Colonic mucosa (tissue), 4 donors: Measurements from ENCODE around the gene TMCC3. TPM values are rescaled to one million over a fixed set of nuclear protein-coding genes. Genes with fewer than 3 reads are reported as not detected.

Experiments used
- DNase-seq: peaks from one replicate; pipeline ENCODE4 v3.0.0-alpha.2; 2020
- H3K27ac ChIP-seq: fragments of 200-600 bp; one replicate; pipeline ENCODE4 v1.8.0; 2021
- H3K27me3 ChIP-seq: fragments of 200-600 bp; one replicate; pipeline ENCODE4 v1.8.0; 2021
- H3K36me3 ChIP-seq: fragments of 200-600 bp; one replicate; pipeline ENCODE4 v1.8.0; 2021
- H3K4me1 ChIP-seq: fragments of 200-600 bp; one replicate; pipeline ENCODE4 v1.8.0; 2021; ENCODE audit warnings: mild to moderate bottlenecking
- H3K4me3 ChIP-seq: fragments of 200-600 bp; one replicate; pipeline ENCODE4 v1.8.0; 2021
- H3K9ac ChIP-seq, 2 donors: one replicate each; pipeline ENCODE4 v1.7.0; 2013; ENCODE audit warnings: control low read depth in 2 of 2, low read depth in 2 of 2, low read length in 2 of 2
- H3K9me3 ChIP-seq: fragments of 200-600 bp; one replicate; pipeline ENCODE4 v1.8.0; 2021
- CTCF ChIP-seq: fragments of 200-600 bp; IDR thresholded peaks from one replicate; pipeline ENCODE4 v1.8.0; 2022; ENCODE audit warnings: antibody characterized with exemption, mild to moderate bottlenecking
- intact Hi-C: fragments of 100-400 bp; cut with DNase I; formaldehyde crosslinking; loops from one replicate; pipeline ENCODE4 v1.14.1; 2022
- total RNA-seq, 2 donors: library from RNA; stranded (reverse); fragmentation: NEBNext Ultra II Directional in 1 of 2; extraction: Animal tissue kit (Norgen Biotek cat#: 25700) in 1 of 2; gene quantifications; one replicate each; pipeline ENCODE4 v1.2.1, GENCODE V29; 2021
- donor health status: healthy.
- donor health status: DM: no; HTN: no; CAD: no.
- donor health status: DM: no; HTN: no; CAD: no.

TMCC3 gene
- total RNA-seq, 2 donors from 2014 or later = 21.4 to 77.4 TPM

GRCh38 chr12:94690198-94690771, 39.9 kb upstream of the TMCC3 start:
- no peak for DNase-seq
- Histone ChIP-seq H3K36me3 (no peaks in the 10 kb centered on the region), H3K9me3 (no peaks in the 10 kb centered on the region), H3K4me1 (no peaks in the 10 kb centered on the region), H3K4me3 (no peak overlapping the region), H3K27ac (no peak overlapping the region), H3K9ac (no peak overlapping the region), H3K27me3 (no peaks in the 10 kb centered on the region)
- intact Hi-C loops = no loop called here
- TF ChIP-seq CTCF = no peak

- intact Hi-C loops = no loop called here
- H3K4me1 ChIP-seq = no peaks in the 10 kb centered on the region
- no peak overlapping the region for H3K9ac ChIP-seq
- H3K36me3 ChIP-seq = no peaks in the 10 kb centered on the region
- H3K9me3 ChIP-seq = no peaks in the 10 kb centered on the region
- DNase-seq = no peak
- no peaks in the 10 kb centered on the region for H3K27me3 ChIP-seq
- TF ChIP-seq CTCF = no peak
- H3K4me3 ChIP-seq = no peak overlapping the region
- H3K27ac ChIP-seq = no peak overlapping the region
Observed at GRCh38 chr12:94689646-94690036, 39.3 kb upstream of the TMCC3 start.

- H3K4me3 ChIP-seq = no peak overlapping the region
- no peak for DNase-seq
- H3K36me3 ChIP-seq = no peaks in the 10 kb centered on the region
- intact Hi-C loops = no loop called here
- no peak overlapping the region for H3K27ac ChIP-seq
- no peaks in the 10 kb centered on the region for H3K9me3 ChIP-seq
- no peaks in the 10 kb centered on the region for H3K27me3 ChIP-seq
- TF ChIP-seq CTCF = no peak
- no peak overlapping the region for H3K9ac ChIP-seq
- H3K4me1 ChIP-seq = no peaks in the 10 kb centered on the region
Observed at GRCh38 chr12:94689002-94689645, 38.8 kb upstream of the TMCC3 start.

- no peak overlapping the region for H3K27ac ChIP-seq
Observed at GRCh38 chr12:94687891-94688290, 37.5 kb upstream of the TMCC3 start.

GRCh38 chr12:94686834-94687628, 36.7 kb upstream of the TMCC3 start:
- no peak for TF ChIP-seq CTCF
- no peak overlapping the region for H3K27ac ChIP-seq
- no peaks in the 10 kb centered on the region for H3K27me3 ChIP-seq
- no peak overlapping the region for H3K4me3 ChIP-seq
- H3K36me3 ChIP-seq = no peaks in the 10 kb centered on the region
- intact Hi-C loops = no loop called here
- no peaks in the 10 kb centered on the region for H3K9me3 ChIP-seq
- no peak overlapping the region for H3K9ac ChIP-seq
- no peak for DNase-seq
- H3K4me1 ChIP-seq = no peaks in the 10 kb centered on the region

More at GRCh38 chr12:94687891-94688290, 37.5 kb upstream of the TMCC3 start:
- no peak for DNase-seq
- no peak overlapping the region for H3K4me3 ChIP-seq
- no peaks in the 10 kb centered on the region for H3K9me3 ChIP-seq
- H3K27me3 ChIP-seq = no peaks in the 10 kb centered on the region
- no peak overlapping the region for H3K9ac ChIP-seq
- H3K4me1 ChIP-seq = no peaks in the 10 kb centered on the region
- no peak for TF ChIP-seq CTCF
- intact Hi-C loops = no loop called here
- no peaks in the 10 kb centered on the region for H3K36me3 ChIP-seq
